ENCODE results near the gene ATP6V0E1.

Gene ATP6V0E1

DNA sequence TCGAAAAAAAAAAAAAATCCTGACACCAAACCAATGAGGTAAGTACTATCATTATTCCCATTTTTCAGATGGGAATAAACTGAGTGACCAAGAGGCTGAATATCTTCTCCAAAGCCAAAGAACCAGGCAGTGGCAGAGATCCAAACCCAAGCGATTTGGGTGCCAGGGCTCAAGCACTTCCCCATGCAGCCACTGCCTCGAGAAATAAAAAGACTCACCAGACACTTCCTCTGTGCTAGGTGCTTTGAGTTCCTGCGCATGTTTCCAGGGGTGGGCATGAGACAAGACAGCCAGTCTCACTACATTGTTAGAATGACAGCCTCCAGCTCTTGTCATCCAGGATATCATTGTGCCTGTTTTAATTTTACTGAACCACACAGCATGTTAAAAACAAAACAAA lies 26.6 kb upstream of the ATP6V0E1 start:
- no peak for DNase-seq (ENCODE audit: low read depth)

DNA sequence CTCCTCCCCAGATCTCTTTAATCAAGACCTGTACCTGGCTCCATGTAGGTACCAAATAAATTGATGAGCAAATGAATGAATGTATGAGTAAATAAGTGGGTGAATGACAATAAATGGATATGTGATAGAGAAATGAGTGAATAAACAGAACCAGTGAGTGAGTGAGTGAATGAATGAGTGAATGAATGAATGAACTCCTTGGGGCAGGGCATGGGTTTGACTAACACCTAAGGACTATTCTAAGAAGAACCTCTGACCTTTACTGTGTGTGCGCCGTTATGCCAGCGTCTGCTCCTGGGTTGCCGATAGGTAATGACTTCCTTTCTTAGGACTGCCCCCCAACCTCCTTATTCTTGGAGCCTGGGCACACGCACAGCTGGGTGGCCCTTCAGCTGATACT lies 26.1 kb upstream of the ATP6V0E1 start:
- DNase-seq (ENCODE audit: low read depth), result no peak

DNA sequence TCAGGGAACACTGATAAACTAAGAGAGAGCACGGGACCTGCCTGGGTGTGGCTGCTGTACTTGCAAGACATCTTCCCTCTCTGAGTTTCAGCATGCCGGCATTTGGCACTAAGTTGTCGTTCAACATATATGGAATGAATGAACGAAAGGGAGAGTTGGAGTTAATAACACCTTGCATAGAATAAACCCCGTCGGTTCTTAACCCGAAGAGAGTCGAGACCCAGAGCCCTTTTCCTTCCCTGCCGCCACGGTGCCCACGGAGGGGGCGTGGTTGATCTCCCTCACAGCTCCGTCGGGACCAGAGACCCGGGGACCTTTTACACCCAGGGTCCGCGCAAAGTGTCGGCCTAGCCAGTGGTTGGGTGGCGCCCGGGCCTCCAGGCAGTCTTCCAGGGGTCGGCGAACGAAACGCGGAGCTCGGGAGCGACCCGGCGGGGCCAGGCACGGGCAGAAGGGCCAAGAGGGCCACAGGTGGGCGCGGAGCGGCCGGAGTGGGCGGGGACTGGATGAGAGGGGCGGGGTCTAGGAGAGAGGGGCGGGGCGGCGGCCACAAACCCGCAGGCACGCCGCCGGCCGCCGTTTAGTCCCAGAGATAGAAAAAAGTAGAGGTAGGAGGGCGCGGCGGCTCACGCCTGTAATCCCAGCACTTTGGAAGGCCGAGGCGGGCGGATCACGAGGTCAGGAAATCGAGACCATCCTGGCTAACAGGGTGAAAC lies 25.1 kb upstream of the ATP6V0E1 start:
- peak; percentile 52 for DNase-seq (ENCODE audit: low read depth)

- DNase-seq (ENCODE audit: low read depth), result no peak
Observed at GRCh38 chr5:172959824-172960799, 23.5 kb upstream of the ATP6V0E1 start.

DNA sequence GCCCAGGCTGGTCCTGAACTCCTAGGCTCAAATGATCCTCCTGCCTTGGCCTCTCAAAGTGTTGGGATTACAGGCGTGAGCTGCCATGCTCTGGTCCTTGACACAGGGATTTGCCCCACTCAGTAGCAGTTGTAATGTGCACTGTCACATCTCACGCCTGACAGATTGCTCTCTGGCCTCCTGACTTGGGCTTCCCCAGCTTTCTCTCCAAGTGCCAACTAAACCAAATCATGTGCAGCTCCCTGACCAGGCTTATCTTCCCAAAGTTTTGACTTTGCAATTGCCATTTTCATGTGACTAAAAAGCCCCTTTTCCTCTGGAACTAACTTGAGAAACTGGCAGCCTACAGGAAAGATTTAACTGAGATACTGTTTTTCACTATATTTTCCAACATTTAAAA lies 13.7 kb upstream of the ATP6V0E1 start:
- DNase-seq (ENCODE audit: low read depth), result no peak

GRCh38 chr5:172971482-172971881 lies 12.1 kb upstream of the ATP6V0E1 start:
- no peak for DNase-seq (ENCODE audit: low read depth)

DNA sequence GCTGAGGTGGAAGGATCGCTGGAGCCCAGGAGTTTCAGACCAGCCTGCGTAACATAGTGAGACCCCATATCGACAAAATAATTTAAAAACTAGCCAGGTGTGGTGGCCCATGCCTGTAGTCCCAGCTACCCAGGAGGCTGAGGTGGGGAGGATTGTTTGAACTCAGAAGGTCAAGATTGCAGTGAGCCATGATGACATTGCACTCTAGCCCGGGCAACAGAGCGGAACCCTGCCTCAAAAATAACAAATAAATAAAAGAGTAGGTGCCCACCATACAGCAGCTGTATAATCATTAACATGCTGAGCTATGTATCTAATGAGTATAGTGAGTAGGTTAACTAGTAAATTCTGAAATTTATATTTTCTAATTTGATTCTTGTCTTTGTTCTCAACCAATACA lies 11.0 kb upstream of the ATP6V0E1 start:
- DNase-seq (ENCODE audit: low read depth), result no peak

GRCh38 chr5:172973127-172973916 lies 10.2 kb upstream of the ATP6V0E1 start:
- no peak for DNase-seq (ENCODE audit: low read depth)

DNA sequence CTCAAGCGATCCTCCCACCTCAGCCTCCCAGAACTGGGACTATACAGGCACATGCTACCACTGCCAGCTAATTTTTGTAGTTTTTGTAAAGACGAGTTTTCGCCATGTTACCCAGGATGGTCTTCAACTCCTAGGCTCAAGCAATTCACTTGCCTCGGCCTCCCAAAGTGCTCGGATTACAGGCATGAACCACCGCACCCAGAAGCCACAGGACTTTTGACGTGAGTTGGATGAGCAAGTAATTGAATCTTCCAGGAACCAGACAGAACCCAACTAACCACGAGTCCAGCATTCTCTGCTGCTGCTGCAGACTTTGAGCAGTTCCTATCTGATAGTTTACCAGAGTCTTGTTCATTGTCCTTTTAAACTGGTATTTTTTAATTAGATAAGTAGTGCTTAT lies 9.6 kb upstream of the ATP6V0E1 start:
- DNase-seq (ENCODE audit: low read depth), result no peak

GRCh38 chr5:172975289-172975688 lies 8.3 kb upstream of the ATP6V0E1 start:
- DNase-seq (ENCODE audit: low read depth), result no peak

DNA sequence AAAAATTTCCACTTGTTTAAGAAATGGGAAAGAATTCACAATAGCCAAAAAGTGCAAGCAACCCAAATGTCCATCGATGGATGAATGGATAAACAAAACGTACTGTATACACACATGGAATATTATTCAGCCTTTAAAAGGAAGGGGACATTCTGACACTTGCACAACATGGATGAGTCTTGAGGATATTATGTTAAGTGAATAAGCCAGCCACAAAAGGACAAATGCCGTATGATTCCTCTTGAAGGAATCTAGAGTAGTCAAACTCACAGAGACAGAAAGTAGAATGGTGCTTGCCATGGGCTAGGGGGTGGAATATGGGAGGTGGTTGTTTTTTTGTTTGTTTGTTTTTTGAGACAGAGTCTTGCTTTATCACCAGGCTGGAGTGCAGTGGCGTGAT lies 3.8 kb upstream of the ATP6V0E1 start:
- DNase-seq (ENCODE audit: low read depth), result no peak

DNA sequence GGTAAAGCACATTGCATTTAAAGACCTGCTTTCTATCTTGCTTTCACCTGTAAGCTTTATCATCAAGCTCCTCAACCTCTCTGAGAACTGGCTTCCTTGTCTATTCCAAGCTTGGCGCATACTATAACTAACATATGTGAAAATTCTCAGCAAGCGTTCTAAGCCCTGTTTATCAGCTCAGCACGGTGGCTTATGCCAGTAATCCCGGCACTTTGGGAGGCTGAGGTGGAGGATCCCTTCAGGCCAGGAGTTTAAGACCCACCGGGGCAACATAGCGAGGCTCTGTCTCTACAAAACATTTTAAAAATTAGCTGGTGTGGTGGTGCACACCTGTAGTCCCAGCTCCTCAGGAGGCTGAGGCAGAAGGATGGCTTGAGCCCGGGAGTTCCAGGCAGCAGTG lies 1.6 kb upstream of the ATP6V0E1 start:
- no peak for DNase-seq (ENCODE audit: low read depth)

DNA sequence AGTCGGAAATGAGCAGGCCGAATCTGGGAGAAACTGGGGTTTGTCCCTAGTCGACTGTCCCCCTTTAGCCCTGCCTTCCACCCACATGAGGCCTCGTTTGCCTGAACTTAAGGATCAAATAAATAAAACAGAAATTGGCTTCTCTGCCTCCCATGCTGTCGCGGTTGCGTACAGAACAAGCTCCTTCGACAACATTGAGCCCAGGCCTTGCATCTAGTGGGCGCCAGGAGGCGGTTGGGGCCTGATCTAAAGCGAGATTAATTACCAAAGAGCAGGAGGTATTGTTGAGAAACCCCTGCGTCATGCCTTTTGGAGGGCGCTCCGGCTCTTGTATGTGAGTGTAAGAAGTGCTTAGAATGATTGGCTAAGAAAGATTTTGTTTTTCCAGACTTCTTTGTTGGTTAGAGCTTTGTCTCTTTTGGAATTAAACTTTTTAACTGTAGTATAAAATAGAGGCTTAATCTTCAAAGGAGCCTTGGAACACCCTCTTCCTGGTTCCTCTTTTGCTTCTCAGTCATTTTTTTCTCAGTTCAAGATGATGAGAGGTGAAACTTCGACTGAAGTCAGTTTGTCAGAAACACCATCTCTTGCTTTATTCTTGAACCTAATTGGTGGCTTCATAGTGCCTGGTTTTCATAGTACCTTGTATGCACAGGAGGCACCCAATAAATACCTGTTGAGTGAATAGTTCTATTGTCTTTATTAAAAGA lies 828 bp downstream of the ATP6V0E1 start:
- peak; percentile 57 for DNase-seq (ENCODE audit: low read depth)

- DNase-seq (ENCODE audit: low read depth), result no peak
Observed at GRCh38 chr5:172985596-172985995, 2.0 kb downstream of the ATP6V0E1 start.

GRCh38 chr5:172988276-172988675 lies 4.7 kb downstream of the ATP6V0E1 start:
- DNase-seq (ENCODE audit: low read depth), result no peak

- no peak for DNase-seq (ENCODE audit: low read depth)
Observed at GRCh38 chr5:172990776-172991175, 7.2 kb downstream of the ATP6V0E1 start.

GRCh38 chr5:172994405-172994804 lies 10.8 kb downstream of the ATP6V0E1 start:
- no peak for DNase-seq (ENCODE audit: low read depth)

DNA sequence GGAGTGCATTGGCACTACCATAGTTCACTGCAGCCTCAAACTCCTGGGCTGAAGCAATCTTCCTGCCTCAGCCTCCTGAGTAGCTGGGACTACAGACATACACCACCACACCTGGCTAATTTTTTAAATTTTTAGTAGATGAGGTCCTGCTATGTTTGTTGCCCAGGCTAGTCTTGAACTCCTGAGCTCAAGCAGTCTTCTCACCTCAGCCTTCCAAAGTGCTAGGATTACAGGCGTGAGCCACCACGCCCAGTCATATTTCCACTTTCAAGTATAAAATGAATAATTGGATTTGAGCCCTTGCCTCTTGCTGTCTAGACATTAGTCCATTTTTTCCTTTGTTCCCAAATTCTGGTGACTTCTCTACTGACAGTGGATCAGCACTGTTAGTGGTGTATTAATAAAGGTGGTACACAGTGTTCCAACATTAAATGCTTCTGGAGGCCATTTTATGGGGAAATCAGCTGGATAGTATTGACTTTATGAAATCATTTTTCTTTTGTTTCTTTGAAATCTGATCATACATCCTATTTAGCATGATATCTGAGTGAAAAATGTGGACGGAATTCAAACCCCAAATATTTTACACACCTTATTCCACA lies 15.9 kb downstream of the ATP6V0E1 start:
- DNase-seq (ENCODE audit: low read depth), result no peak

GRCh38 chr5:172999974-173000373 lies 16.4 kb downstream of the ATP6V0E1 start:
- no peak for DNase-seq (ENCODE audit: low read depth)

- DNase-seq (ENCODE audit: low read depth), result no peak
Observed at GRCh38 chr5:173001229-173001841, 17.8 kb downstream of the ATP6V0E1 start.

DNA sequence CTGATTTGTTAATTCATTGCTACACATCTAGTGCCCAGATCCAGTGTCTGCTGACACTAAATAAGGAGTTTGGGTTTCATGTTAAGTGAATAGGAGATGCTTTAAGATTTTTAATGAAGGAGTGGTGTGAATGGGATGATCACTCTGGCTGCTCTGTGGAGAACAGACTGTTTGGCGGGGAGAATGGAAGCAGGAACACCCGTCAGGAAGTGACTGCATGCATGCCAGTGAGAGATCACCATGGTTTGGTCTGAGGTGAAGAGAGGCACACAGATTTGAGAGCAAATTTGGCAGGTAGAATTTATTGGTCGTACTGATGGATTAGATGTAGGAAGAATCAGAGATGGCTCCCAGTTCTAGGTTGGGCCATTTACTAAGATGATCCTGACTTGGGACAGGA lies 19.8 kb downstream of the ATP6V0E1 start:
- no peak for DNase-seq (ENCODE audit: low read depth)
